Measurements from ENCODE around the gene TMEM120B.

GRCh38 chr12:121720762-121721161, 8.2 kb downstream of the TMEM120B start:
- TF ChIP-seq BHLHE40 (IDR thresholded peaks at IDR 0.05; ENCODE audit: borderline replicate concordance) (no peak), ARNT (IDR thresholded peaks at IDR 0.05) (no peak), TARDBP (IDR thresholded peaks at IDR 0.05) (no peak), SUZ12 (IDR thresholded peaks at IDR 0.05) (no peak), FOXK2 (IDR thresholded peaks at IDR 0.05) (no peak), FOXM1 (IDR thresholded peaks at IDR 0.05; ENCODE audit: borderline replicate concordance) (no peak), ZNF384 (IDR thresholded peaks at IDR 0.05) (no peak), FOXA1 (IDR thresholded peaks at IDR 0.05) (no peak), ELF4 (IDR thresholded peaks at IDR 0.05) (no peak), SP1 (IDR thresholded peaks at IDR 0.05) (no peak), CTBP1 (IDR thresholded peaks at IDR 0.05; ENCODE audit: borderline replicate concordance) (no peak), L3MBTL2 (conservative IDR thresholded peaks at IDR 0.05) (no peak), LEF1 (IDR thresholded peaks at IDR 0.05; ENCODE audit: borderline replicate concordance) (no peak)
